Measurements from ENCODE around the gene ARHGEF5. TPM values are rescaled to one million over a fixed set of nuclear protein-coding genes. Genes with fewer than 3 reads are reported as not detected.

ARHGEF5 gene
- total and polyA plus RNA-seq, 2 donors (not counting 1 experiment from before 2014, with no cell fraction given) = 3.0 to 3.1 TPM

DNA sequence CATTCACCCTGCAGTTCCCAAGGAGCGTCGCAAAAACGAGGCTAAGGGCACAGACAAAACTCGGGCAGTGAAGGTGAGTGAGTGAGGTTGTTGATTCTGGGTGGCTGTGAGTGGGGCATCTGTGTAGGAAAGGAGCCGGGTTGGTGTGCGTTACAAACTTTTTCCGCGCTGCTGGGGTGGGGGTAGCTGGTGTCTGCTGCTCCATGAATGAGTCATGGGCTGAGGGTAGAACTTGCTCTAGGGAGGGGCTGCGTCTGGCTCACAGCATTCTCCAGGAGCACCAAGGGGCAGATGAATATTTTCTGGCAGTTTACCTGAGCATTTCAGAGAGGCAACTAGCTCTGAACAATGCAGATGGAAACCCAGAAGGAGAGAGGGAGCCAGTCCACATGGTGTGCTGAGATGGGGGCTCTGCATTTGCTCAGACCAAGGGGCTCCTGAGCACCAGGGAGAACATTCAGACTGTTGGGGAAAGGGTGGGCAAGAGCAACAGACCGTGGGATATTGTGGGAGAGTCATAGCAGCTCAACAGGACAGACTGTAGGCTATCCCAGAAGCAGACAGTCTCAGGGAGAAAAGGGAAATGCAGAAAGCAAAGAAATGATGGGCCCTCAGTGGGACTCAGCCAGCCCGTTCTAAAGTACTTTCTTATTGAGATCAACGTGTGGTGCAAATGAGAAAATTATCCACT is 29.5 kb downstream of the ARHGEF5 start:
- Histone ChIP-seq H2AFZ (ENCODE audit: low read length) (no peak overlapping the region), H3K36me3 (ENCODE audit: control insufficient read depth, insufficient read depth, low read length) (no peaks in the 10 kb centered on the region), H3K4me2 (ENCODE audit: extremely low read depth, insufficient read depth, low read length) (no peak overlapping the region), H3K27ac (ENCODE audit: insufficient read depth, low read length) (no peak overlapping the region), H3K4me3 (replicated peaks in 1 of 4; ENCODE audit: control extremely low read depth in 1 of 4, insufficient read depth in 1 of 4, low read depth in 3 of 4, low read length in 4 of 4) (no peak overlapping the region), H3K9me3 (ENCODE audit: control insufficient read depth, insufficient read depth, low read depth, low read length) (no peaks in the 10 kb centered on the region), H3K9ac (ENCODE audit: insufficient read depth, low read length) (no peak overlapping the region), H3K27me3 (ENCODE audit: control insufficient read depth, insufficient read depth, low read length) (no peaks in the 10 kb centered on the region), H4K20me1 (ENCODE audit: control insufficient read depth, extremely low read depth, insufficient read depth, low read length) (no peaks in the 10 kb centered on the region), H3K79me2 (ENCODE audit: control insufficient read depth, insufficient read depth, low read length) (no peaks in the 10 kb centered on the region), H3K4me1 (ENCODE audit: control insufficient read depth, extremely low read depth, insufficient read depth, low read length) (no peaks in the 10 kb centered on the region)
- TF ChIP-seq, protein P1, sequence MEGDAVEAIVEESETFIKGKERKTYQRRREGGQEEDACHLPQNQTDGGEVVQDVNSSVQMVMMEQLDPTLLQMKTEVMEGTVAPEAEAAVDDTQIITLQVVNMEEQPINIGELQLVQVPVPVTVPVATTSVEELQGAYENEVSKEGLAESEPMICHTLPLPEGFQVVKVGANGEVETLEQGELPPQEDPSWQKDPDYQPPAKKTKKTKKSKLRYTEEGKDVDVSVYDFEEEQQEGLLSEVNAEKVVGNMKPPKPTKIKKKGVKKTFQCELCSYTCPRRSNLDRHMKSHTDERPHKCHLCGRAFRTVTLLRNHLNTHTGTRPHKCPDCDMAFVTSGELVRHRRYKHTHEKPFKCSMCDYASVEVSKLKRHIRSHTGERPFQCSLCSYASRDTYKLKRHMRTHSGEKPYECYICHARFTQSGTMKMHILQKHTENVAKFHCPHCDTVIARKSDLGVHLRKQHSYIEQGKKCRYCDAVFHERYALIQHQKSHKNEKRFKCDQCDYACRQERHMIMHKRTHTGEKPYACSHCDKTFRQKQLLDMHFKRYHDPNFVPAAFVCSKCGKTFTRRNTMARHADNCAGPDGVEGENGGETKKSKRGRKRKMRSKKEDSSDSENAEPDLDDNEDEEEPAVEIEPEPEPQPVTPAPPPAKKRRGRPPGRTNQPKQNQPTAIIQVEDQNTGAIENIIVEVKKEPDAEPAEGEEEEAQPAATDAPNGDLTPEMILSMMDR (conservative IDR thresholded peaks at IDR 0.05 in 1 of 2, IDR thresholded peaks at IDR 0.05 in 1 of 2; ENCODE audit: low read depth in 1 of 2, low read length in 2 of 2) = no peak
- no peak for TF ChIP-seq EZH2 (IDR thresholded peaks at IDR 0.05; ENCODE audit: low read length, missing control alignments)
- DNase-seq (ENCODE audit: low read depth in 2 of 2) = peak in 1 of 2 donors; percentile 87

DNA sequence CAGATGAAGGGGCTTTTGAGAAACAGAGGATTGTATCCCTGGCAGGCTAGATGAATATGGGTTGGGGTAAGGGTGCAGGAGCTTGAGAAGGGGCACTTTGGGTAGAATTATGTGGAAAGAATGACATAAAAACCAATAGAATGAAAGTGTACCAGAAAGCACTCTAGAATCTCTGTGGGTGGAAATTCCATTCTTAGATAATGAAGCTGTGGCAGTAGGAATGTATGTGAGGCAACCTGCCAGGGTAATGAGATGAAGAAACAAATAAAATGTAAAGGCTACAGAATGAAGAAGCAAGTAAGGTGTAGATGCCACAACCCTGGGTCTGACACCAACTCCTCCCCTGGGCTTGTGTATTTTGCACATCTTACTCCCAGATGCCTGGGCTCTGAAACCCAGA is 31.5 kb downstream of the ARHGEF5 start:
- H3K79me2 ChIP-seq (ENCODE audit: control insufficient read depth, insufficient read depth, low read length) = no peaks in the 10 kb centered on the region
- DNase-seq (ENCODE audit: low read depth in 2 of 2) = peak; percentile 36 to 87
- H3K4me2 ChIP-seq (ENCODE audit: extremely low read depth, insufficient read depth, low read length) = no peak overlapping the region
- H2AFZ ChIP-seq (ENCODE audit: low read length) = no peak overlapping the region
- no peaks in the 10 kb centered on the region for H3K9me3 ChIP-seq (ENCODE audit: control insufficient read depth, insufficient read depth, low read depth, low read length)
- H3K4me3 ChIP-seq (replicated peaks in 1 of 4; ENCODE audit: control extremely low read depth in 1 of 4, insufficient read depth in 1 of 4, low read depth in 3 of 4, low read length in 4 of 4) = no peak overlapping the region
- no peak overlapping the region for H3K27ac ChIP-seq (ENCODE audit: insufficient read depth, low read length)
- H3K9ac ChIP-seq (ENCODE audit: insufficient read depth, low read length) = no peak overlapping the region
- no peaks in the 10 kb centered on the region for H3K36me3 ChIP-seq (ENCODE audit: control insufficient read depth, insufficient read depth, low read length)
- no peaks in the 10 kb centered on the region for H3K27me3 ChIP-seq (ENCODE audit: control insufficient read depth, insufficient read depth, low read length)
- TF ChIP-seq EZH2 (IDR thresholded peaks at IDR 0.05; ENCODE audit: low read length, missing control alignments) = no peak
- TF ChIP-seq, protein P1 (conservative IDR thresholded peaks at IDR 0.05 in 1 of 2, IDR thresholded peaks at IDR 0.05 in 1 of 2; ENCODE audit: low read depth in 1 of 2, low read length in 2 of 2) = no peak
- H4K20me1 ChIP-seq (ENCODE audit: control insufficient read depth, extremely low read depth, insufficient read depth, low read length) = no peaks in the 10 kb centered on the region
- no peaks in the 10 kb centered on the region for H3K4me1 ChIP-seq (ENCODE audit: control insufficient read depth, extremely low read depth, insufficient read depth, low read length)

DNA sequence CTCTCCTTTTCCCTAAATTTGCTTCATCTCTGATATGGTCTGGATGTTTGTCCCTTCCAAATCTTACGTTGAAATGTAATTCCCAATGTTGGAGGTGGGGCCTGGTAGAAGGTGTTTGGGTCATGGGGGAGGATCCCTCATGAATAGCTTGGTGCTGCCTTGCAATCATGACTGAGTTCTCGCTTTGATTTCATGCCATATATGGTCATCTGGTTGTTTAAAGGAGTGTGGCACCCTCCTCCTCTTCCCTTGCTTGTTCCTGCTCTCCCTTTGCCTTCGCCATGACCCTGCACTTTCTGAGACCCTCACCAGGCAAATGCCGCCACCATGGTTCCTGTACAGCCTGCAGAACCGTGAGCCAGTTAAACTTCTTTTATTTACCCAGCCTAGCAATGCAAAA is 33.7 kb downstream of the ARHGEF5 start:
- Histone ChIP-seq H3K79me2 (ENCODE audit: control insufficient read depth, insufficient read depth, low read length) (no peaks in the 10 kb centered on the region), H3K27me3 (ENCODE audit: control insufficient read depth, insufficient read depth, low read length) (no peaks in the 10 kb centered on the region), H2AFZ (ENCODE audit: low read length) (no peak overlapping the region), H3K4me1 (ENCODE audit: control insufficient read depth, extremely low read depth, insufficient read depth, low read length) (no peaks in the 10 kb centered on the region), H3K36me3 (ENCODE audit: control insufficient read depth, insufficient read depth, low read length) (no peaks in the 10 kb centered on the region), H3K4me3 (replicated peaks in 1 of 4; ENCODE audit: control extremely low read depth in 1 of 4, insufficient read depth in 1 of 4, low read depth in 3 of 4, low read length in 4 of 4) (no peak overlapping the region), H3K9ac (ENCODE audit: insufficient read depth, low read length) (no peak overlapping the region), H3K4me2 (ENCODE audit: extremely low read depth, insufficient read depth, low read length) (no peak overlapping the region), H4K20me1 (ENCODE audit: control insufficient read depth, extremely low read depth, insufficient read depth, low read length) (no peaks in the 10 kb centered on the region), H3K27ac (ENCODE audit: insufficient read depth, low read length) (no peak overlapping the region), H3K9me3 (ENCODE audit: control insufficient read depth, insufficient read depth, low read depth, low read length) (no peaks in the 10 kb centered on the region)
- DNase-seq (ENCODE audit: low read depth in 2 of 2) = peak in 1 of 2 donors; percentile 21
- TF ChIP-seq, protein P1 (conservative IDR thresholded peaks at IDR 0.05 in 1 of 2, IDR thresholded peaks at IDR 0.05 in 1 of 2; ENCODE audit: low read depth in 1 of 2, low read length in 2 of 2) = no peak
- no peak for TF ChIP-seq EZH2 (IDR thresholded peaks at IDR 0.05; ENCODE audit: low read length, missing control alignments)
